H1 (cell line): ENCODE data around the gene FBLN2. TPM values are rescaled to one million over a fixed set of nuclear protein-coding genes. Genes with fewer than 3 reads are reported as not detected.

Source experiments
- CTCF ChIA-PET: fragments of 300-600 bp; sonication (Branson Sonifier 250); formaldehyde crosslinking; loops from one replicate; lab custom pipeline; 2021; ENCODE audit not compliant: partially characterized antibody; lab: Charles Lee
- POLR2A ChIA-PET: fragments of 300-600 bp; sonication (Branson Sonifier 250); formaldehyde crosslinking; loops from one replicate; lab custom pipeline; 2021; ENCODE audit warnings: inconsistent platforms; ENCODE audit not compliant: partially characterized antibody; lab: Charles Lee
- DNase-seq, 2 experiments: peaks; one replicate each; pipeline versions ENCODE4 v3.0.0 to v3.0.0-alpha.2; 2010 to 2022; ENCODE audit warnings: low spot score in 2 of 2, low read depth in 1 of 2, mixed read lengths in 1 of 2
- FAIRE-seq: peaks from 2 replicates; lab custom pipeline; 2011; peaks lifted over from hg19 to GRCh38; lab: Jason Lieb, UNC
- H2AFZ ChIP-seq: 2 replicates; pipeline ENCODE4 v1.8.1; 2012; ENCODE audit warnings: low read length, inconsistent platforms
- H2AK5ac ChIP-seq: 2 replicates; pipeline ENCODE4 v1.6.1; 2013; ENCODE audit warnings: low read depth, low read length
- H2BK120ac ChIP-seq: replicated peaks from 2 replicates; pipeline ENCODE3; 2013; ENCODE audit warnings: low read depth, low read length, inconsistent platforms
- H2BK12ac ChIP-seq: 2 replicates; pipeline ENCODE4 v1.6.1; 2013; ENCODE audit warnings: low read depth, low read length
- H2BK15ac ChIP-seq: 2 replicates; pipeline ENCODE4 v1.6.1; 2013; ENCODE audit warnings: low read length
- H2BK20ac ChIP-seq: 2 replicates; pipeline ENCODE4 v1.6.1; 2013; ENCODE audit warnings: low read length
- H2BK5ac ChIP-seq: 2 replicates; pipeline ENCODE4 v1.6.1; 2013; ENCODE audit warnings: low read depth, low read length
- H3K14ac ChIP-seq: 2 replicates; pipeline ENCODE4 v1.6.1; 2013; ENCODE audit warnings: inconsistent platforms; ENCODE audit not compliant: insufficient read length
- H3K18ac ChIP-seq: 2 replicates; pipeline ENCODE4 v1.6.1; 2013; ENCODE audit warnings: low read length; ENCODE audit errors: extremely low read depth
- H3K23ac ChIP-seq: 2 replicates; pipeline ENCODE4 v1.6.1; 2013; ENCODE audit warnings: inconsistent platforms; ENCODE audit not compliant: insufficient read length
- H3K23me2 ChIP-seq: 2 replicates; pipeline ENCODE4 v1.6.1; 2013; ENCODE audit warnings: low read depth, low read length
- H3K27ac ChIP-seq: 2 replicates; pipeline ENCODE4 v1.6.1; 2011; ENCODE audit warnings: low read depth, low read length, inconsistent platforms
- H3K27me3 ChIP-seq, 4 experiments: replicated peaks in 1 of 4; 1 replicate in 1 of 4; 2 replicates in 3 of 4; pipeline versions ENCODE4 v1.6.1 to v1.8.1; 2011 to 2013; ENCODE audit warnings: low read length in 3 of 4, mild to moderate bottlenecking in 3 of 4, inconsistent platforms in 2 of 4, mixed read lengths in 2 of 4, moderate library complexity in 1 of 4; ENCODE audit not compliant: control insufficient read depth in 3 of 4, insufficient read depth in 3 of 4; ENCODE audit errors: extremely low read depth in 1 of 4
- H3K36me3 ChIP-seq, 4 experiments: 2 replicates each; pipeline versions ENCODE4 v1.6.1 to v1.8.1; 2011 to 2013; ENCODE audit warnings: mild to moderate bottlenecking in 4 of 4, low read length in 3 of 4, moderate library complexity in 2 of 4, control low read depth in 1 of 4, inconsistent platforms in 1 of 4; ENCODE audit not compliant: insufficient read depth in 4 of 4, control insufficient read depth in 2 of 4
- H3K4ac ChIP-seq: replicated peaks from 2 replicates; pipeline ENCODE3; 2013; ENCODE audit warnings: low read length, low read depth, mixed read lengths, inconsistent platforms; ENCODE audit not compliant: insufficient read length
- H3K4me1 ChIP-seq, 4 experiments: replicated peaks in 1 of 4; 1 replicate in 1 of 4; 2 replicates in 3 of 4; pipeline versions ENCODE4 v1.6.1 to v1.8.1; 2011 to 2013; ENCODE audit warnings: low read length in 3 of 4, inconsistent platforms in 2 of 4, mixed read lengths in 1 of 4; ENCODE audit not compliant: insufficient read depth in 4 of 4, control insufficient read depth in 3 of 4
- H3K4me2 ChIP-seq, 2 experiments: 2 replicates each; pipeline versions ENCODE4 v1.6.1 to v1.8.1; 2011 to 2013; ENCODE audit warnings: low read depth in 2 of 2, low read length in 2 of 2, control low read depth in 1 of 2, inconsistent platforms in 1 of 2, mild to moderate bottlenecking in 1 of 2; ENCODE audit not compliant: insufficient read depth in 1 of 2
- H3K4me3 ChIP-seq, 4 experiments: fragments of 200-600, 300-600 bp in 1 of 4; sonication (generic), shearing (Covaris generic), sonication (Bioruptor Twin) in 1 of 4; 2 replicates each; pipeline versions ENCODE4 v1.5.1 to v1.8.1; 2011 to 2016; ENCODE audit warnings: low read length in 4 of 4, low read depth in 3 of 4, control low read depth in 2 of 4, inconsistent platforms in 2 of 4, mild to moderate bottlenecking in 2 of 4, mixed read lengths in 1 of 4, moderate library complexity in 1 of 4; ENCODE audit not compliant: insufficient read depth in 2 of 4; ENCODE audit errors: extremely low read depth in 1 of 4
- H3K56ac ChIP-seq: replicated peaks from 2 replicates; pipeline ENCODE3; 2013; ENCODE audit warnings: low read depth, mild to moderate bottlenecking, mixed read lengths, low read length, inconsistent platforms; ENCODE audit not compliant: insufficient read length
- H3K79me1 ChIP-seq: 2 replicates; pipeline ENCODE4 v1.6.1; 2013; ENCODE audit warnings: low read depth, low read length, control low read depth
- H3K79me2 ChIP-seq, 2 experiments: 2 replicates each; pipeline versions ENCODE4 v1.6.1 to v1.8.1; 2012 to 2013; ENCODE audit warnings: low read length in 2 of 2, mild to moderate bottlenecking in 2 of 2, inconsistent platforms in 1 of 2; ENCODE audit not compliant: insufficient read depth in 2 of 2, control insufficient read depth in 1 of 2
- H3K9ac ChIP-seq, 4 experiments: replicated peaks in 1 of 4; 1 replicate in 1 of 4; 2 replicates in 3 of 4; pipeline versions ENCODE4 v1.6.1 to v1.8.1; 2011 to 2013; ENCODE audit warnings: low read depth in 3 of 4, low read length in 3 of 4, control low read depth in 2 of 4, mild to moderate bottlenecking in 2 of 4, moderate library complexity in 2 of 4, inconsistent platforms in 1 of 4; ENCODE audit errors: extremely low read depth in 1 of 4
- H3K9me3 ChIP-seq, 2 experiments: 2 replicates each; pipeline versions ENCODE4 v1.6.1 to v1.8.1; 2012 to 2013; ENCODE audit warnings: mild to moderate bottlenecking in 2 of 2, moderate library complexity in 2 of 2, control low read depth in 1 of 2, inconsistent platforms in 1 of 2, low read depth in 1 of 2, low read length in 1 of 2, mixed read lengths in 1 of 2; ENCODE audit not compliant: insufficient read depth in 2 of 2
- H4K20me1 ChIP-seq, 2 experiments: replicated peaks in 1 of 2; 2 replicates each; pipeline versions ENCODE3 to v1.8.1; 2011 to 2013; ENCODE audit warnings: inconsistent platforms in 2 of 2, low read length in 2 of 2, mild to moderate bottlenecking in 1 of 2; ENCODE audit not compliant: insufficient read depth in 2 of 2, control insufficient read depth in 1 of 2
- H4K5ac ChIP-seq: 2 replicates; pipeline ENCODE4 v1.6.1; 2013; ENCODE audit warnings: low read length, low read depth, mixed read lengths, inconsistent platforms; ENCODE audit not compliant: insufficient read length
- H4K8ac ChIP-seq: 2 replicates; pipeline ENCODE4 v1.8.0; 2013; ENCODE audit warnings: mild to moderate bottlenecking, moderate library complexity, low read length, inconsistent platforms; ENCODE audit not compliant: insufficient read depth; ENCODE audit errors: extremely low read depth
- H4K91ac ChIP-seq: replicated peaks from 2 replicates; pipeline ENCODE3; 2013; ENCODE audit warnings: low read length, mixed read lengths, inconsistent platforms; ENCODE audit not compliant: insufficient read length
- BRCA1 ChIP-seq: IDR thresholded peaks from 2 replicates; pipeline ENCODE4 v1.6.1; 2012; ENCODE audit warnings: low read depth, low read length, improper control_type of control experiment
- CREB1 ChIP-seq: IDR thresholded peaks from 2 replicates; pipeline ENCODE4 v1.6.1; 2012; ENCODE audit warnings: inconsistent platforms
- POLR2AphosphoS5 ChIP-seq: IDR thresholded peaks from 2 replicates; pipeline ENCODE4 v1.6.1; 2011; ENCODE audit warnings: low read depth, low read length
- WGBS, 2 experiments: shearing (Covaris generic) in 1 of 2; methylation state at CpG; one replicate each; pipeline versions ENCODE4 v1.1.6 to v1.1.7; 2013 to 2015; ENCODE audit warnings: low lambda C conversion rate in 2 of 2, mixed read lengths in 2 of 2, inconsistent platforms in 1 of 2, low coverage in 1 of 2, missing lambda C conversion rate in 1 of 2; ENCODE audit not compliant: insufficient replicate concordance in 2 of 2, insufficient coverage in 1 of 2, insufficient read length in 1 of 2; ENCODE audit errors: extremely low coverage in 1 of 2, missing lambda C conversion rate in 1 of 2; 5-methylcytosine and 5-hydroxymethylcytosine counted together
- polyA plus RNA-seq, 7 experiments: library from polyadenylated mRNA; depleted of rRNA in 3 of 7; stranded (reverse) in 5 of 7; unstranded in 2 of 7; fragments of >200 nt in 5 of 7; fragments of 200-250 nt in 2 of 7; gene quantifications; 1 replicate in 5 of 7; 2 replicates in 1 of 7; 4 replicates in 1 of 7; pipeline versions ENCODE4 v1.2.1 to v1.2.3, GENCODE V29; 2011 to 2013; ENCODE audit warnings: missing spikeins in 2 of 7, mixed read lengths in 2 of 7
- total RNA-seq: library from RNA; stranded (reverse); fragmentation: NEBNext Ultra II Directional; extraction: Animal tissue kit (Norgen Biotek cat#: 25700); gene quantifications from 2 replicates; pipeline ENCODE4 v1.2.1, GENCODE V29; 2021
- TF ChIP-seq, protein P1 (sequence below): IDR thresholded peaks from 2 replicates; pipeline ENCODE4 v1.6.1; 2012; ENCODE audit warnings: low read length, inconsistent platforms
- TF ChIP-seq, protein P2 (sequence below): IDR thresholded peaks from 2 replicates; pipeline ENCODE4 v1.6.1; 2012; ENCODE audit warnings: inconsistent platforms

Gene FBLN2
- total and polyA plus RNA-seq, 2 of the 8 experiments (the other 6 are each of a cell fraction or from before 2014, with no cell fraction given): 17.4 to 24.2 TPM

DNA sequence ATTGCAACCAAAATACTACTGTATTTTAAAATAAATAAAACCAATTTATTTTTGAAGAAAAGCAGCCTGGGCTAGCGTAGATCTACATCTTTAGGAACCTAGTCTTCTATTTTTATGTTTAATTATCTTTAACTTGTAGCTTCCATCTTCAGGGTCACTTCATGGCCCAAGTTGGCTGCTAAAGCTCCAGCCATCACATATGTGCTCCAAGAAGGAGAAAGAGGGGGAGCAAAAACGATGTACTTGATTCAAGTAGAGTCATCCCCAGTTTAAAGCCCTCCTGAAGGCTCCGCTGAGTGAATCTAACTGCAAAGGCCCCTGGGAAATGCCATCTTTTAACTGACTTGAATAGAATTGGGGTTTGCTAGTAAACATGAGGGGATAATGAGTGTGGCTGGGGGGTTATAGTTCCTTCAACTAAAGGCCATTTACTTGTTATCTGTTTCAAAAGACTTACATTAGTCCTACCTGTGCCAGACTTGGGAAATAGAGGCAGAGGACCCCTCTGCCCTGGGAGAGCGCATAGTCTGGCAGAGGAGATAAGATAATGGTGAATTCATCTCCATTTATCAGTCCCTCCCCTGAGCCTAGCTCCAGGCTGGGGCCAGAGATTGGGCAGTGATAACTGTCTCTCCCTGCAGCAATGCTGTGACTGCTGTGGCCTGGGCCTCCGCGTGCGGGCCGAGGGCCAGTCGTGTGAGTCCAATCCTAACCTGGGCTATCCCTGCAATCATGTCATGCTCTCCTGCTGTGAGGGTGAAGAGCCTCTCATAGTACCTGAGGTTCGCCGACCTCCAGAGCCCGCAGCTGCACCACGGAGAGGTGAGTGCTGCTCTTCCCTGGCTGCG is 64.6 kb downstream of the FBLN2 start:
- Histone ChIP-seq H3K36me3 (no peaks in the 10 kb centered on the region), H2BK5ac (no peak overlapping the region), H3K27me3 (no peaks in the 10 kb centered on the region), H3K9ac (no peak overlapping the region), H3K56ac (no peak overlapping the region), H4K5ac (no peak overlapping the region), H3K79me1 (no peaks in the 10 kb centered on the region), H2AK5ac (no peak overlapping the region), H2BK20ac (no peak overlapping the region), H3K18ac (no peak overlapping the region), H3K4me3 (no peak overlapping the region), H3K4ac (no peak overlapping the region), H3K14ac (no peak overlapping the region), H2BK120ac (no peak overlapping the region), H4K20me1 (peaks cover 0 to 9% of the 10 kb centered on the region in 2 experiments), H3K79me2 (no peaks in the 10 kb centered on the region), H3K23me2 (peaks cover 17% of the 10 kb centered on the region; the same call in 1 of the 2 replicates), H3K23ac (no peak overlapping the region), H4K91ac (no peak overlapping the region), H2BK15ac (no peak overlapping the region), H4K8ac (no peak overlapping the region), H2AFZ (no peak overlapping the region), H3K27ac (no peak overlapping the region), H2BK12ac (no peak overlapping the region), H3K9me3 (no peaks in the 10 kb centered on the region; a peak in 2 of 4 replicates), H3K4me2 (no peak overlapping the region), H3K4me1 (no peaks in the 10 kb centered on the region)
- no peak for FAIRE-seq
- WGBS, 2 experiments: 94% methylated on average over 13 of the region's 14 CpGs; no CpG with 5 or more reads in 1 of the 2 experiments
- DNase-seq: no peak
- ChIA-PET CTCF (interaction anchor here (1.0 to 3.2 kb wide), 3 partner anchors 8 to 37 kb away, joined by 3 to 11 read pairs (median 3); no protein-coding TSS in a partner anchor), POLR2A (no interaction called here)
- TF ChIP-seq, protein P1, sequence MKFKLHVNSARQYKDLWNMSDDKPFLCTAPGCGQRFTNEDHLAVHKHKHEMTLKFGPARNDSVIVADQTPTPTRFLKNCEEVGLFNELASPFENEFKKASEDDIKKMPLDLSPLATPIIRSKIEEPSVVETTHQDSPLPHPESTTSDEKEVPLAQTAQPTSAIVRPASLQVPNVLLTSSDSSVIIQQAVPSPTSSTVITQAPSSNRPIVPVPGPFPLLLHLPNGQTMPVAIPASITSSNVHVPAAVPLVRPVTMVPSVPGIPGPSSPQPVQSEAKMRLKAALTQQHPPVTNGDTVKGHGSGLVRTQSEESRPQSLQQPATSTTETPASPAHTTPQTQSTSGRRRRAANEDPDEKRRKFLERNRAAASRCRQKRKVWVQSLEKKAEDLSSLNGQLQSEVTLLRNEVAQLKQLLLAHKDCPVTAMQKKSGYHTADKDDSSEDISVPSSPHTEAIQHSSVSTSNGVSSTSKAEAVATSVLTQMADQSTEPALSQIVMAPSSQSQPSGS: no peak
- TF ChIP-seq BRCA1 (no peak), POLR2AphosphoS5 (no peak), CREB1 (no peak)
- TF ChIP-seq, protein P2, sequence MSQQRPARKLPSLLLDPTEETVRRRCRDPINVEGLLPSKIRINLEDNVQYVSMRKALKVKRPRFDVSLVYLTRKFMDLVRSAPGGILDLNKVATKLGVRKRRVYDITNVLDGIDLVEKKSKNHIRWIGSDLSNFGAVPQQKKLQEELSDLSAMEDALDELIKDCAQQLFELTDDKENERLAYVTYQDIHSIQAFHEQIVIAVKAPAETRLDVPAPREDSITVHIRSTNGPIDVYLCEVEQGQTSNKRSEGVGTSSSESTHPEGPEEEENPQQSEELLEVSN: no peak
